ENCODE results near the gene REG3A. TPM values are rescaled to one million over a fixed set of nuclear protein-coding genes. Genes with fewer than 3 reads are reported as not detected.

The REG3A gene
- total RNA-seq, 8 experiments from 2014 or later, result 0.54 TPM; not detected in 7

GRCh38 chr2:79155826-79156476 is 3.6 kb downstream of the REG3A start:
- in situ Hi-C loops (cut with MboI; ENCODE audit: low pct_unique_long_range_greater_than_20kb in 2 of 9, low sequenced_read_pairs in 9 of 9, unreplicated experiment in 9 of 9), result no loop called here
- 7 to 100% (median 71%) methylated on average over 1 to 2 of the region's 2 CpGs; no CpG with 5 or more reads in 7 of the 10 experiments for WGBS, 10 experiments
- Histone ChIP-seq H3K4me1 (replicated peaks in 1 of 2) (no peaks in the 10 kb centered on the region), H3K4me3 (no peak overlapping the region), H3K27ac (no peak overlapping the region)
- no peak for ATAC-seq (replicated peaks in 6 of 8)

GRCh38 chr2:79139423-79139822 is 20.1 kb downstream of the REG3A start:
- Histone ChIP-seq H3K4me3 (no peak overlapping the region), H3K4me1 (replicated peaks in 1 of 2) (no peaks in the 10 kb centered on the region), H3K27ac (no peak overlapping the region)
- in situ Hi-C loops (cut with MboI; ENCODE audit: low pct_unique_long_range_greater_than_20kb in 2 of 9, low sequenced_read_pairs in 9 of 9, unreplicated experiment in 9 of 9), result no loop called here
- no peak for ATAC-seq (replicated peaks in 6 of 8)

- ATAC-seq (replicated peaks in 6 of 8), result no peak
- in situ Hi-C loops (cut with MboI; ENCODE audit: low pct_unique_long_range_greater_than_20kb in 2 of 9, low sequenced_read_pairs in 9 of 9, unreplicated experiment in 9 of 9), result no loop called here
- no peaks in the 10 kb centered on the region for H3K4me1 ChIP-seq (replicated peaks in 1 of 2)
- H3K27ac ChIP-seq, result no peak overlapping the region
- 0 to 100% (median 78%) methylated on average over 1 to 3 of the region's 3 CpGs; no CpG with 5 or more reads in 1 of the 10 experiments for WGBS, 10 experiments
- no peak overlapping the region for H3K4me3 ChIP-seq
Observed at GRCh38 chr2:79138385-79138784, 21.2 kb downstream of the REG3A start.

- ATAC-seq (replicated peaks in 6 of 8), result no peak
- in situ Hi-C loops (cut with MboI; ENCODE audit: low pct_unique_long_range_greater_than_20kb in 2 of 9, low sequenced_read_pairs in 9 of 9, unreplicated experiment in 9 of 9), result no loop called here
- H3K27ac ChIP-seq, result no peak overlapping the region
- no peaks in the 10 kb centered on the region for H3K4me1 ChIP-seq (replicated peaks in 1 of 2)
- H3K4me3 ChIP-seq, result no peak overlapping the region
- 5 to 87% (median 78%) methylated on average over 1 to 4 of the region's 4 CpGs; no CpG with 5 or more reads in 2 of the 10 experiments for WGBS, 10 experiments
Observed at GRCh38 chr2:79131687-79132086, 27.9 kb downstream of the REG3A start.

GRCh38 chr2:79129804-79130203 is 29.7 kb downstream of the REG3A start:
- H3K27ac ChIP-seq, result no peak overlapping the region
- no peaks in the 10 kb centered on the region for H3K4me1 ChIP-seq (replicated peaks in 1 of 2)
- H3K4me3 ChIP-seq, result no peak overlapping the region
- in situ Hi-C loops (cut with MboI; ENCODE audit: low pct_unique_long_range_greater_than_20kb in 2 of 9, low sequenced_read_pairs in 9 of 9, unreplicated experiment in 9 of 9), result no loop called here
- no peak for ATAC-seq (replicated peaks in 6 of 8)

- 0 to 94% (median 82%) methylated on average over 1 to 6 of the region's 6 CpGs for WGBS, 10 experiments
- ATAC-seq (replicated peaks in 6 of 8), result no peak
Observed at GRCh38 chr2:79129260-79129659, 30.3 kb downstream of the REG3A start.

GRCh38 chr2:79128406-79128805 is 31.1 kb downstream of the REG3A start:
- 10 to 100% (median 93%) methylated on average over 1 to 3 of the region's 3 CpGs; no CpG with 5 or more reads in 1 of the 10 experiments for WGBS, 10 experiments

More at GRCh38 chr2:79129260-79129659, 30.3 kb downstream of the REG3A start:
- no peak overlapping the region for H3K27ac ChIP-seq
- no peaks in the 10 kb centered on the region for H3K4me1 ChIP-seq (replicated peaks in 1 of 2)
- no peak overlapping the region for H3K4me3 ChIP-seq
- in situ Hi-C loops (cut with MboI; ENCODE audit: low pct_unique_long_range_greater_than_20kb in 2 of 9, low sequenced_read_pairs in 9 of 9, unreplicated experiment in 9 of 9), result no loop called here

GRCh38 chr2:79125721-79125985 is 33.9 kb downstream of the REG3A start:
- H3K4me1 ChIP-seq (replicated peaks in 1 of 2), result no peaks in the 10 kb centered on the region
- H3K4me3 ChIP-seq, result no peak overlapping the region
- no peak overlapping the region for H3K27ac ChIP-seq
- ATAC-seq (replicated peaks in 6 of 8), result no peak
- in situ Hi-C loops (cut with MboI; ENCODE audit: low pct_unique_long_range_greater_than_20kb in 2 of 9, low sequenced_read_pairs in 9 of 9, unreplicated experiment in 9 of 9), result no loop called here
- WGBS, 10 experiments, result 0 to 100% (median 76%) methylated on average over 1 to 3 of the region's 3 CpGs; no CpG with 5 or more reads in 1 of the 10 experiments

More at GRCh38 chr2:79128406-79128805, 31.1 kb downstream of the REG3A start:
- no peaks in the 10 kb centered on the region for H3K4me1 ChIP-seq (replicated peaks in 1 of 2)
- H3K27ac ChIP-seq, result no peak overlapping the region
- H3K4me3 ChIP-seq, result no peak overlapping the region
- no peak for ATAC-seq (replicated peaks in 6 of 8)
- in situ Hi-C loops (cut with MboI; ENCODE audit: low pct_unique_long_range_greater_than_20kb in 2 of 9, low sequenced_read_pairs in 9 of 9, unreplicated experiment in 9 of 9), result no loop called here

GRCh38 chr2:79124907-79125720 is 34.4 kb downstream of the REG3A start:
- no peak for ATAC-seq (replicated peaks in 6 of 8)
- no peak overlapping the region for H3K4me3 ChIP-seq
- WGBS, 10 experiments, result 3 to 100% (median 72%) methylated on average over 1 to 9 of the region's 9 CpGs
- H3K4me1 ChIP-seq (replicated peaks in 1 of 2), result no peaks in the 10 kb centered on the region
- in situ Hi-C loops (cut with MboI; ENCODE audit: low pct_unique_long_range_greater_than_20kb in 2 of 9, low sequenced_read_pairs in 9 of 9, unreplicated experiment in 9 of 9), result no loop called here
- H3K27ac ChIP-seq, result no peak overlapping the region

- in situ Hi-C loops (cut with MboI; ENCODE audit: low pct_unique_long_range_greater_than_20kb in 2 of 9, low sequenced_read_pairs in 9 of 9, unreplicated experiment in 9 of 9), result no loop called here
- Histone ChIP-seq H3K27ac (no peak overlapping the region), H3K4me3 (no peak overlapping the region), H3K4me1 (replicated peaks in 1 of 2) (no peaks in the 10 kb centered on the region)
- no peak for ATAC-seq (replicated peaks in 6 of 8)
- 0 to 100% (median 90%) methylated on average over 1 to 2 of the region's 2 CpGs; no CpG with 5 or more reads in 6 of the 10 experiments for WGBS, 10 experiments
Observed at GRCh38 chr2:79122676-79123075, 36.9 kb downstream of the REG3A start.

- in situ Hi-C loops (cut with MboI; ENCODE audit: low pct_unique_long_range_greater_than_20kb in 2 of 9, low sequenced_read_pairs in 9 of 9, unreplicated experiment in 9 of 9), result no loop called here
- H3K4me1 ChIP-seq (replicated peaks in 1 of 2), result no peaks in the 10 kb centered on the region
- no peak for ATAC-seq (replicated peaks in 6 of 8)
Observed at GRCh38 chr2:79120194-79120713, 39.3 kb downstream of the REG3A start, which contains the start of gene REG1A. Gene REG1A, plus strand, starts transcription at chr2:79120488. Its CDS starts 374 bp downstream, at chr2:79120862.

GRCh38 chr2:79116997-79117928 is 42.3 kb downstream of the REG3A start:
- H3K4me3 ChIP-seq, result no peak overlapping the region
- in situ Hi-C loops (cut with MboI; ENCODE audit: low pct_unique_long_range_greater_than_20kb in 2 of 9, low sequenced_read_pairs in 9 of 9, unreplicated experiment in 9 of 9), result no loop called here
- H3K4me1 ChIP-seq (replicated peaks in 1 of 2), result no peaks in the 10 kb centered on the region
- no peak for ATAC-seq (replicated peaks in 6 of 8)
- WGBS, 10 experiments, result 0 to 93% (median 17%) methylated on average over 1 to 2 of the region's 2 CpGs; no CpG with 5 or more reads in 3 of the 10 experiments
- no peak overlapping the region for H3K27ac ChIP-seq

More at GRCh38 chr2:79120194-79120713, 39.3 kb downstream of the REG3A start, which contains the start of gene REG1A:
- H3K4me3 ChIP-seq, result no peak within 1 kb of the TSS
- WGBS, 10 experiments, result 0 to 87% (median 61%) methylated on average over 1 to 6 of the region's 6 CpGs; no CpG with 5 or more reads in 2 of the 10 experiments
- H3K27ac ChIP-seq, result no peak within 1 kb of the TSS

Data from motor neuron (in vitro differentiated cells).